ENCODE results near the gene TRAPPC8. TPM values are rescaled to one million over a fixed set of nuclear protein-coding genes. Genes with fewer than 3 reads are reported as not detected.
A peak's percentile ranks its signal among the peaks of the same experiment; 100 is the strongest.
"Not testable (repeated sequence)": the region's sequence is repeated elsewhere in the genome, so short reads cannot be mapped to it uniquely, and the experiment has no call there.

Gene TRAPPC8
- total RNA-seq, 2 experiments from 2014 or later = 24.9 to 26.5 TPM

- Mint-ChIP-seq H3K4me3 (no peak overlapping the region), H3K9me3 (no peaks in the 10 kb centered on the region), H3K36me3 (ENCODE audit: low read depth) (no peaks in the 10 kb centered on the region), H3K27me3 (ENCODE audit: low read depth) (no peaks in the 10 kb centered on the region), H3K4me1 (ENCODE audit: low read depth) (no peaks in the 10 kb centered on the region), H3K27ac (no peak overlapping the region)
- no peak for DNase-seq
- CTCF ChIA-PET = no interaction called here
- intact Hi-C loops (cut with micrococcal nuclease) = loop anchor here (1.0 kb wide), 4 partner anchors 14 to 401 kb away; partner anchors contain the start of gene TRAPPC8
Measured at GRCh38 chr18:31957728-31958127, 14.8 kb upstream of the TRAPPC8 start.

GRCh38 chr18:31954349-31954748, 11.4 kb upstream of the TRAPPC8 start:
- intact Hi-C loops (cut with micrococcal nuclease) = no loop called here
- H3K4me3 Mint-ChIP-seq = no peak overlapping the region
- no peaks in the 10 kb centered on the region for H3K9me3 Mint-ChIP-seq
- no peak for DNase-seq
- H3K27me3 Mint-ChIP-seq (ENCODE audit: low read depth) = no peaks in the 10 kb centered on the region
- H3K4me1 Mint-ChIP-seq (ENCODE audit: low read depth) = no peaks in the 10 kb centered on the region
- CTCF ChIA-PET = no interaction called here
- H3K27ac Mint-ChIP-seq = no peak overlapping the region
- H3K36me3 Mint-ChIP-seq (ENCODE audit: low read depth) = no peaks in the 10 kb centered on the region

- CTCF ChIA-PET; H3K9me3 Mint-ChIP-seq; H3K36me3 Mint-ChIP-seq (ENCODE audit: low read depth); H3K27ac Mint-ChIP-seq; H3K4me3 Mint-ChIP-seq; H3K27me3 Mint-ChIP-seq (ENCODE audit: low read depth); intact Hi-C loops (cut with micrococcal nuclease); DNase-seq; H3K4me1 Mint-ChIP-seq (ENCODE audit: low read depth): not testable (repeated sequence)
Measured at GRCh38 chr18:31953699-31954098, 10.8 kb upstream of the TRAPPC8 start.

- intact Hi-C loops (cut with micrococcal nuclease) = no loop called here
- no peak overlapping the region for H3K27ac Mint-ChIP-seq
- H3K9me3 Mint-ChIP-seq = no peaks in the 10 kb centered on the region
- H3K27me3 Mint-ChIP-seq (ENCODE audit: low read depth) = no peaks in the 10 kb centered on the region
- H3K4me1 Mint-ChIP-seq (ENCODE audit: low read depth) = no peaks in the 10 kb centered on the region
- H3K4me3 Mint-ChIP-seq = no peak overlapping the region
- no peaks in the 10 kb centered on the region for H3K36me3 Mint-ChIP-seq (ENCODE audit: low read depth)
- CTCF ChIA-PET = interaction anchor here (0.6 kb wide), 1 partner anchor 39 kb away, joined by 3 read pairs; no protein-coding TSS in a partner anchor
- DNase-seq = no peak
Measured at GRCh38 chr18:31952223-31952622, 9.3 kb upstream of the TRAPPC8 start.

GRCh38 chr18:31950583-31950982, 7.7 kb upstream of the TRAPPC8 start:
- DNase-seq = no peak
- Mint-ChIP-seq H3K9me3 (no peaks in the 10 kb centered on the region), H3K36me3 (ENCODE audit: low read depth) (no peaks in the 10 kb centered on the region), H3K27ac (no peak overlapping the region), H3K4me3 (no peak overlapping the region), H3K27me3 (ENCODE audit: low read depth) (no peaks in the 10 kb centered on the region), H3K4me1 (ENCODE audit: low read depth) (no peaks in the 10 kb centered on the region)
- CTCF ChIA-PET = no interaction called here
- intact Hi-C loops (cut with micrococcal nuclease) = no loop called here

GRCh38 chr18:31948349-31948748, 5.4 kb upstream of the TRAPPC8 start:
- intact Hi-C loops (cut with micrococcal nuclease); H3K36me3 Mint-ChIP-seq (ENCODE audit: low read depth); CTCF ChIA-PET; DNase-seq; H3K27me3 Mint-ChIP-seq (ENCODE audit: low read depth); H3K9me3 Mint-ChIP-seq; H3K4me1 Mint-ChIP-seq (ENCODE audit: low read depth); H3K4me3 Mint-ChIP-seq; H3K27ac Mint-ChIP-seq: not testable (repeated sequence)

GRCh38 chr18:31946305-31947046, 3.5 kb upstream of the TRAPPC8 start:
- H3K9me3 Mint-ChIP-seq = no peaks in the 10 kb centered on the region
- no peaks in the 10 kb centered on the region for H3K27me3 Mint-ChIP-seq (ENCODE audit: low read depth)
- peaks cover 1% of the 10 kb centered on the region for H3K36me3 Mint-ChIP-seq (ENCODE audit: low read depth)
- intact Hi-C loops (cut with micrococcal nuclease) = no loop called here
- no peak for DNase-seq
- H3K4me1 Mint-ChIP-seq (ENCODE audit: low read depth) = peaks cover 12% of the 10 kb centered on the region
- CTCF ChIA-PET = interaction anchor here (0.7 to 1.1 kb wide), 3 partner anchors 30 to 391 kb away, joined by 3 to 4 read pairs (median 3); no protein-coding TSS in a partner anchor
- no peak overlapping the region for H3K4me3 Mint-ChIP-seq
- no peak overlapping the region for H3K27ac Mint-ChIP-seq

- Mint-ChIP-seq H3K27me3 (ENCODE audit: low read depth) (no peaks in the 10 kb centered on the region), H3K36me3 (ENCODE audit: low read depth) (peaks cover 1% of the 10 kb centered on the region), H3K27ac (peak overlapping the region; percentile 82), H3K9me3 (no peaks in the 10 kb centered on the region), H3K4me3 (peak overlapping the region; percentile 100), H3K4me1 (ENCODE audit: low read depth) (peaks cover 26% of the 10 kb centered on the region)
- CTCF ChIA-PET = interaction anchor here (0.5 to 2.0 kb wide), 3 partner anchors 33 to 191 kb away, joined by 3 to 11 read pairs (median 6); partner anchors contain the start of gene RNF125
- no peak for DNase-seq
- intact Hi-C loops (cut with micrococcal nuclease) = loop anchor here (1.0 to 5.0 kb wide), 10 partner anchors 13 to 587 kb away; partner anchors contain the start of genes GAREM1 and RNF125
Measured at GRCh38 chr18:31943878-31944816, 1.2 kb upstream of the TRAPPC8 start.

- intact Hi-C loops (cut with micrococcal nuclease) = loop anchor here (1.0 to 5.0 kb wide), 2 partner anchors 17 to 215 kb away; no protein-coding TSS in a partner anchor
- no peaks in the 10 kb centered on the region for H3K9me3 Mint-ChIP-seq
- H3K4me3 Mint-ChIP-seq = peak overlapping the region; percentile 100
- DNase-seq = peak; percentile 34
- peaks cover 32% of the 10 kb centered on the region for H3K4me1 Mint-ChIP-seq (ENCODE audit: low read depth)
- H3K36me3 Mint-ChIP-seq (ENCODE audit: low read depth) = peaks cover 1% of the 10 kb centered on the region
- H3K27me3 Mint-ChIP-seq (ENCODE audit: low read depth) = no peaks in the 10 kb centered on the region
- peak overlapping the region; percentile 97 for H3K27ac Mint-ChIP-seq
- CTCF ChIA-PET = interaction anchor here (0.9 to 2.0 kb wide), 7 partner anchors 9 to 215 kb away, joined by 3 to 11 read pairs (median 5); partner anchors contain the start of gene RNF125
Measured at GRCh38 chr18:31942291-31942998, 483 bp downstream of the TRAPPC8 start.

GRCh38 chr18:31941010-31941809, 1.7 kb downstream of the TRAPPC8 start:
- H3K36me3 Mint-ChIP-seq (ENCODE audit: low read depth) = peaks cover 3% of the 10 kb centered on the region

GRCh38 chr18:31934773-31935172, 8.2 kb downstream of the TRAPPC8 start:
- H3K27ac Mint-ChIP-seq; H3K9me3 Mint-ChIP-seq; DNase-seq; H3K4me3 Mint-ChIP-seq; H3K27me3 Mint-ChIP-seq (ENCODE audit: low read depth); intact Hi-C loops (cut with micrococcal nuclease); H3K36me3 Mint-ChIP-seq (ENCODE audit: low read depth); CTCF ChIA-PET: not testable (repeated sequence)
- H3K4me1 Mint-ChIP-seq (ENCODE audit: low read depth) = peaks cover 17% of the 10 kb centered on the region

More at GRCh38 chr18:31941010-31941809, 1.7 kb downstream of the TRAPPC8 start:
- H3K4me3 Mint-ChIP-seq = peak overlapping the region; percentile 100
- H3K4me1 Mint-ChIP-seq (ENCODE audit: low read depth) = peaks cover 34% of the 10 kb centered on the region
- intact Hi-C loops (cut with micrococcal nuclease) = loop anchor here (5.0 kb wide), 1 partner anchor 216 kb away; no protein-coding TSS in a partner anchor
- H3K27me3 Mint-ChIP-seq (ENCODE audit: low read depth) = no peaks in the 10 kb centered on the region
- H3K9me3 Mint-ChIP-seq = no peaks in the 10 kb centered on the region
- no peak overlapping the region for H3K27ac Mint-ChIP-seq
- CTCF ChIA-PET = interaction anchor here (1.1 to 1.7 kb wide), 4 partner anchors 10 to 217 kb away, joined by 3 to 6 read pairs (median 4); no protein-coding TSS in a partner anchor
- DNase-seq = no peak

All from activated naive CD4-positive, alpha-beta T cell treated with anti-CD3 and anti-CD28 coated beads for 36 hours (primary cell).